Mammary epithelial cell (primary cell): ENCODE results near the gene CRHBP.
"Not testable (repeated sequence)": the region's sequence is repeated elsewhere in the genome, so short reads cannot be mapped to it uniquely, and the experiment has no call there.

Experiments used
- CTCF ChIP-seq, 2 donors: IDR thresholded peaks in 1 of 2; conservative IDR thresholded peaks in 1 of 2; 2 replicates each; pipeline ENCODE4 v1.5.1; 2011 to 2012; ENCODE audit warnings: inconsistent platforms in 2 of 2, low read length in 2 of 2, mild to moderate bottlenecking in 2 of 2, control low read depth in 1 of 2, low read depth in 1 of 2; ENCODE audit not compliant: insufficient read depth in 1 of 2; ENCODE audit errors: extremely low read depth in 1 of 2
- EZH2 ChIP-seq: IDR thresholded peaks from 2 replicates; pipeline ENCODE4 v1.6.1; 2012; ENCODE audit warnings: low read length, inconsistent platforms, borderline replicate concordance

- not testable (repeated sequence) for TF ChIP-seq CTCF (conservative IDR thresholded peaks at IDR 0.05 in 1 of 2, IDR thresholded peaks at IDR 0.05 in 1 of 2; ENCODE audit: extremely low read depth in 1 of 2, insufficient read depth in 1 of 2, low read depth in 1 of 2, low read length in 2 of 2); EZH2
These were observed 42.4 kb upstream of the CRHBP start for GRCh38 chr5:76910344-76910933.
